H1 (cell line): ENCODE data around the gene PROKR1. TPM values are rescaled to one million over a fixed set of nuclear protein-coding genes. Genes with fewer than 3 reads are reported as not detected.
"Not testable (repeated sequence)": the region's sequence is repeated elsewhere in the genome, so short reads cannot be mapped to it uniquely, and the experiment has no call there.

Experiments used
- CTCF ChIA-PET: fragments of 300-600 bp; sonication (Branson Sonifier 250); formaldehyde crosslinking; loops from one replicate; lab custom pipeline; 2021; ENCODE audit not compliant: partially characterized antibody; lab: Charles Lee
- POLR2A ChIA-PET: fragments of 300-600 bp; sonication (Branson Sonifier 250); formaldehyde crosslinking; loops from one replicate; lab custom pipeline; 2021; ENCODE audit warnings: inconsistent platforms; ENCODE audit not compliant: partially characterized antibody; lab: Charles Lee
- DNase-seq, 2 experiments: peaks; one replicate each; pipeline versions ENCODE4 v3.0.0 to v3.0.0-alpha.2; 2010 to 2022; ENCODE audit warnings: low spot score in 2 of 2, low read depth in 1 of 2, mixed read lengths in 1 of 2
- FAIRE-seq: peaks from 2 replicates; lab custom pipeline; 2011; peaks lifted over from hg19 to GRCh38; lab: Jason Lieb, UNC
- H2AFZ ChIP-seq: 2 replicates; pipeline ENCODE4 v1.8.1; 2012; ENCODE audit warnings: low read length, inconsistent platforms
- H2AK5ac ChIP-seq: 2 replicates; pipeline ENCODE4 v1.6.1; 2013; ENCODE audit warnings: low read depth, low read length
- H2BK120ac ChIP-seq: replicated peaks from 2 replicates; pipeline ENCODE3; 2013; ENCODE audit warnings: low read depth, low read length, inconsistent platforms
- H2BK12ac ChIP-seq: 2 replicates; pipeline ENCODE4 v1.6.1; 2013; ENCODE audit warnings: low read depth, low read length
- H2BK15ac ChIP-seq: 2 replicates; pipeline ENCODE4 v1.6.1; 2013; ENCODE audit warnings: low read length
- H2BK20ac ChIP-seq: 2 replicates; pipeline ENCODE4 v1.6.1; 2013; ENCODE audit warnings: low read length
- H2BK5ac ChIP-seq: 2 replicates; pipeline ENCODE4 v1.6.1; 2013; ENCODE audit warnings: low read depth, low read length
- H3K14ac ChIP-seq: 2 replicates; pipeline ENCODE4 v1.6.1; 2013; ENCODE audit warnings: inconsistent platforms; ENCODE audit not compliant: insufficient read length
- H3K18ac ChIP-seq: 2 replicates; pipeline ENCODE4 v1.6.1; 2013; ENCODE audit warnings: low read length; ENCODE audit errors: extremely low read depth
- H3K23ac ChIP-seq: 2 replicates; pipeline ENCODE4 v1.6.1; 2013; ENCODE audit warnings: inconsistent platforms; ENCODE audit not compliant: insufficient read length
- H3K23me2 ChIP-seq: 2 replicates; pipeline ENCODE4 v1.6.1; 2013; ENCODE audit warnings: low read depth, low read length
- H3K27ac ChIP-seq: 2 replicates; pipeline ENCODE4 v1.6.1; 2011; ENCODE audit warnings: low read depth, low read length, inconsistent platforms
- H3K27me3 ChIP-seq, 4 experiments: replicated peaks in 1 of 4; 1 replicate in 1 of 4; 2 replicates in 3 of 4; pipeline versions ENCODE4 v1.6.1 to v1.8.1; 2011 to 2013; ENCODE audit warnings: low read length in 3 of 4, mild to moderate bottlenecking in 3 of 4, inconsistent platforms in 2 of 4, mixed read lengths in 2 of 4, moderate library complexity in 1 of 4; ENCODE audit not compliant: control insufficient read depth in 3 of 4, insufficient read depth in 3 of 4; ENCODE audit errors: extremely low read depth in 1 of 4
- H3K36me3 ChIP-seq, 4 experiments: 2 replicates each; pipeline versions ENCODE4 v1.6.1 to v1.8.1; 2011 to 2013; ENCODE audit warnings: mild to moderate bottlenecking in 4 of 4, low read length in 3 of 4, moderate library complexity in 2 of 4, control low read depth in 1 of 4, inconsistent platforms in 1 of 4; ENCODE audit not compliant: insufficient read depth in 4 of 4, control insufficient read depth in 2 of 4
- H3K4ac ChIP-seq: replicated peaks from 2 replicates; pipeline ENCODE3; 2013; ENCODE audit warnings: low read length, low read depth, mixed read lengths, inconsistent platforms; ENCODE audit not compliant: insufficient read length
- H3K4me1 ChIP-seq, 4 experiments: replicated peaks in 1 of 4; 1 replicate in 1 of 4; 2 replicates in 3 of 4; pipeline versions ENCODE4 v1.6.1 to v1.8.1; 2011 to 2013; ENCODE audit warnings: low read length in 3 of 4, inconsistent platforms in 2 of 4, mixed read lengths in 1 of 4; ENCODE audit not compliant: insufficient read depth in 4 of 4, control insufficient read depth in 3 of 4
- H3K4me2 ChIP-seq, 2 experiments: 2 replicates each; pipeline versions ENCODE4 v1.6.1 to v1.8.1; 2011 to 2013; ENCODE audit warnings: low read depth in 2 of 2, low read length in 2 of 2, control low read depth in 1 of 2, inconsistent platforms in 1 of 2, mild to moderate bottlenecking in 1 of 2; ENCODE audit not compliant: insufficient read depth in 1 of 2
- H3K4me3 ChIP-seq, 4 experiments: fragments of 200-600, 300-600 bp in 1 of 4; sonication (generic), shearing (Covaris generic), sonication (Bioruptor Twin) in 1 of 4; 2 replicates each; pipeline versions ENCODE4 v1.5.1 to v1.8.1; 2011 to 2016; ENCODE audit warnings: low read length in 4 of 4, low read depth in 3 of 4, control low read depth in 2 of 4, inconsistent platforms in 2 of 4, mild to moderate bottlenecking in 2 of 4, mixed read lengths in 1 of 4, moderate library complexity in 1 of 4; ENCODE audit not compliant: insufficient read depth in 2 of 4; ENCODE audit errors: extremely low read depth in 1 of 4
- H3K56ac ChIP-seq: replicated peaks from 2 replicates; pipeline ENCODE3; 2013; ENCODE audit warnings: low read depth, mild to moderate bottlenecking, mixed read lengths, low read length, inconsistent platforms; ENCODE audit not compliant: insufficient read length
- H3K79me1 ChIP-seq: 2 replicates; pipeline ENCODE4 v1.6.1; 2013; ENCODE audit warnings: low read depth, low read length, control low read depth
- H3K79me2 ChIP-seq, 2 experiments: 2 replicates each; pipeline versions ENCODE4 v1.6.1 to v1.8.1; 2012 to 2013; ENCODE audit warnings: low read length in 2 of 2, mild to moderate bottlenecking in 2 of 2, inconsistent platforms in 1 of 2; ENCODE audit not compliant: insufficient read depth in 2 of 2, control insufficient read depth in 1 of 2
- H3K9ac ChIP-seq, 4 experiments: replicated peaks in 1 of 4; 1 replicate in 1 of 4; 2 replicates in 3 of 4; pipeline versions ENCODE4 v1.6.1 to v1.8.1; 2011 to 2013; ENCODE audit warnings: low read depth in 3 of 4, low read length in 3 of 4, control low read depth in 2 of 4, mild to moderate bottlenecking in 2 of 4, moderate library complexity in 2 of 4, inconsistent platforms in 1 of 4; ENCODE audit errors: extremely low read depth in 1 of 4
- H3K9me3 ChIP-seq, 2 experiments: 2 replicates each; pipeline versions ENCODE4 v1.6.1 to v1.8.1; 2012 to 2013; ENCODE audit warnings: mild to moderate bottlenecking in 2 of 2, moderate library complexity in 2 of 2, control low read depth in 1 of 2, inconsistent platforms in 1 of 2, low read depth in 1 of 2, low read length in 1 of 2, mixed read lengths in 1 of 2; ENCODE audit not compliant: insufficient read depth in 2 of 2
- H4K20me1 ChIP-seq, 2 experiments: replicated peaks in 1 of 2; 2 replicates each; pipeline versions ENCODE3 to v1.8.1; 2011 to 2013; ENCODE audit warnings: inconsistent platforms in 2 of 2, low read length in 2 of 2, mild to moderate bottlenecking in 1 of 2; ENCODE audit not compliant: insufficient read depth in 2 of 2, control insufficient read depth in 1 of 2
- H4K5ac ChIP-seq: 2 replicates; pipeline ENCODE4 v1.6.1; 2013; ENCODE audit warnings: low read length, low read depth, mixed read lengths, inconsistent platforms; ENCODE audit not compliant: insufficient read length
- H4K8ac ChIP-seq: 2 replicates; pipeline ENCODE4 v1.8.0; 2013; ENCODE audit warnings: mild to moderate bottlenecking, moderate library complexity, low read length, inconsistent platforms; ENCODE audit not compliant: insufficient read depth; ENCODE audit errors: extremely low read depth
- H4K91ac ChIP-seq: replicated peaks from 2 replicates; pipeline ENCODE3; 2013; ENCODE audit warnings: low read length, mixed read lengths, inconsistent platforms; ENCODE audit not compliant: insufficient read length
- WGBS, 2 experiments: shearing (Covaris generic) in 1 of 2; methylation state at CpG; one replicate each; pipeline versions ENCODE4 v1.1.6 to v1.1.7; 2013 to 2015; ENCODE audit warnings: low lambda C conversion rate in 2 of 2, mixed read lengths in 2 of 2, inconsistent platforms in 1 of 2, low coverage in 1 of 2, missing lambda C conversion rate in 1 of 2; ENCODE audit not compliant: insufficient replicate concordance in 2 of 2, insufficient coverage in 1 of 2, insufficient read length in 1 of 2; ENCODE audit errors: extremely low coverage in 1 of 2, missing lambda C conversion rate in 1 of 2; 5-methylcytosine and 5-hydroxymethylcytosine counted together
- polyA plus RNA-seq, 7 experiments: library from polyadenylated mRNA; depleted of rRNA in 3 of 7; stranded (reverse) in 5 of 7; unstranded in 2 of 7; fragments of >200 nt in 5 of 7; fragments of 200-250 nt in 2 of 7; gene quantifications; 1 replicate in 5 of 7; 2 replicates in 1 of 7; 4 replicates in 1 of 7; pipeline versions ENCODE4 v1.2.1 to v1.2.3, GENCODE V29; 2011 to 2013; ENCODE audit warnings: missing spikeins in 2 of 7, mixed read lengths in 2 of 7
- total RNA-seq: library from RNA; stranded (reverse); fragmentation: NEBNext Ultra II Directional; extraction: Animal tissue kit (Norgen Biotek cat#: 25700); gene quantifications from 2 replicates; pipeline ENCODE4 v1.2.1, GENCODE V29; 2021

Gene PROKR1
- total and polyA plus RNA-seq, 2 of the 8 experiments (the other 6 are each of a cell fraction or from before 2014, with no cell fraction given), result 1.8 to 3.9 TPM

DNA sequence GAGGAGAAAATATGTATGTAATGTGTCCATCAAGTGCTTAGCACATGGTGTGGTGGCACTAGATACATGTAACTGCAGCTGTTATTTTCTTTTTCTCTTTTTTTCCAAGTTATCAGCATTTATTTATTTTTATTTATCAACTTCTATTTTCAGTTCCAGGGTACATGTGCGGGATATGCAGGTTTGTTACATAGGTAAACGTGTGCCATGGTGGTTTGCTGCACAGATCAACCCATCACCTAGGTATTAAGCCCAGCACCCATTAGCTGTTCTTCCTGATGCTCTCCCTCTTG, 47.9 kb upstream of the PROKR1 start:
- not testable (repeated sequence) for H2BK5ac ChIP-seq, H3K9ac ChIP-seq, H3K9me3 ChIP-seq, H3K79me1 ChIP-seq, H3K4ac ChIP-seq, H3K18ac ChIP-seq, FAIRE-seq, H3K27me3 ChIP-seq, H2BK120ac ChIP-seq, H3K23ac ChIP-seq, H2AFZ ChIP-seq, H3K56ac ChIP-seq, H3K4me1 ChIP-seq, H3K4me3 ChIP-seq, H2BK15ac ChIP-seq, H4K20me1 ChIP-seq, H4K8ac ChIP-seq, H4K91ac ChIP-seq, H3K14ac ChIP-seq, H4K5ac ChIP-seq, H2AK5ac ChIP-seq, DNase-seq, H3K79me2 ChIP-seq, H2BK12ac ChIP-seq, H3K27ac ChIP-seq, H3K23me2 ChIP-seq, H3K36me3 ChIP-seq, H3K4me2 ChIP-seq, H2BK20ac ChIP-seq
- ChIA-PET POLR2A (interaction anchor here (1.3 kb wide), 1 partner anchor 48 kb away, joined by 6 read pairs; the partner anchor contains the start of gene PROKR1), CTCF (interaction anchor here (0.6 to 4.7 kb wide), 46 partner anchors 9 to 471 kb away, joined by 3 to 39 read pairs (median 4); partner anchors contain the start of gene ARHGAP25)
- 76% methylated on average over 2 of the region's 2 CpGs; no CpG with 5 or more reads in 1 of the 2 experiments for WGBS, 2 experiments

DNA sequence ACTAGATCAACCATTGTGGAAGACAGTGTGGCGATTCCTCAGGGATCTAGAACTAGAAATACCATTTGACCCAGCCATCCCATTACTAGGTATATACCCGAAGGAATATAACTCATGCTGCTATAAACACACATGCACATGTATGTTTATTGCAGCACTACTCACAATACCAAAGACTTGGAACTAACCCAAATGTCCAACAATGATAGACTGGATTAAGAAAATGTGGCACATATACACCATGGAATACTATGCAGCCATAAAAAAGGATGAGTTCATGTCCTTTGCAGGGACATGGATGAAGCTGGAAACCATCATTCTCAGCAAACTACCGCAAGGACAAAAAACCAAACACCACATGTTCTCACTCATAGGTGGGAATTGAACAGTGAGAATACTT, 42.9 kb upstream of the PROKR1 start:
- H3K36me3 ChIP-seq, POLR2A ChIA-PET, H4K5ac ChIP-seq, H3K79me1 ChIP-seq, H4K20me1 ChIP-seq, FAIRE-seq, H3K18ac ChIP-seq, DNase-seq, H3K79me2 ChIP-seq, H3K27ac ChIP-seq, H2BK120ac ChIP-seq, H3K4ac ChIP-seq, H3K4me2 ChIP-seq, H2AK5ac ChIP-seq, H3K27me3 ChIP-seq, H3K9ac ChIP-seq, H3K4me1 ChIP-seq, H2BK5ac ChIP-seq, H4K8ac ChIP-seq, H2BK20ac ChIP-seq, H3K4me3 ChIP-seq, H3K14ac ChIP-seq, H3K9me3 ChIP-seq, H4K91ac ChIP-seq, H3K23ac ChIP-seq, H3K23me2 ChIP-seq, H2BK12ac ChIP-seq, H3K56ac ChIP-seq, H2AFZ ChIP-seq, H2BK15ac ChIP-seq: not testable (repeated sequence)
- CTCF ChIA-PET, result interaction anchor here (1.0 to 1.4 kb wide), 2 partner anchors 10 to 109 kb away, joined by 3 read pairs; no protein-coding TSS in a partner anchor
- WGBS, 2 experiments, result 96% methylated on average over 3 of the region's 3 CpGs; no CpG with 5 or more reads in 1 of the 2 experiments
